WI38 (cell line): Measurements from ENCODE around the gene ZFP3.
A peak's percentile ranks its signal among the peaks of the same experiment; 100 is the strongest.
"Not testable (repeated sequence)": the region's sequence is repeated elsewhere in the genome, so short reads cannot be mapped to it uniquely, and the experiment has no call there.

Experiments
- H3K4me3 ChIP-seq: 2 replicates; pipeline ENCODE4 v1.5.1; 2011; ENCODE audit warnings: low read depth, mild to moderate bottlenecking, control low read depth, low read length
- CTCF ChIP-seq: IDR thresholded peaks from 2 replicates; pipeline ENCODE4 v1.5.1; 2012; ENCODE audit warnings: low read depth, mild to moderate bottlenecking, control low read depth, low read length

Gene ZFP3

GRCh38 chr17:5078106-5079028 is at the start of gene ZFP3:
Gene ZFP3, plus strand, starts transcription at chr17:5078467. Its CDS starts 13,038 bp downstream, at chr17:5091505.
- H3K4me3 ChIP-seq = peak within 1 kb of the TSS; percentile 58
- no peak for TF ChIP-seq CTCF

GRCh38 chr17:5030168-5030567 is 48.1 kb upstream of the ZFP3 start:
- not testable (repeated sequence) for H3K4me3 ChIP-seq

GRCh38 chr17:5031365-5032082 is 46.7 kb upstream of the ZFP3 start:
- TF ChIP-seq CTCF = peak; percentile 82
- peak overlapping the region; percentile 47 for H3K4me3 ChIP-seq

- H3K4me3 ChIP-seq = no peak overlapping the region
- no peak for TF ChIP-seq CTCF
These were observed 45.4 kb upstream of the ZFP3 start for GRCh38 chr17:5032865-5033264.

GRCh38 chr17:5033352-5034015 is 44.8 kb upstream of the ZFP3 start:
- H3K4me3 ChIP-seq = no peak overlapping the region
- TF ChIP-seq CTCF = no peak

- no peak for TF ChIP-seq CTCF
These were observed 44.2 kb upstream of the ZFP3 start for GRCh38 chr17:5034063-5034462.

GRCh38 chr17:5034651-5035050 is 43.6 kb upstream of the ZFP3 start:
- no peak for TF ChIP-seq CTCF
- no peak overlapping the region for H3K4me3 ChIP-seq

More at GRCh38 chr17:5034063-5034462, 44.2 kb upstream of the ZFP3 start:
- no peak overlapping the region for H3K4me3 ChIP-seq
